Astrocyte (in vitro differentiated cells and primary cell): Measurements from ENCODE around the gene HJURP. TPM values are rescaled to one million over a fixed set of nuclear protein-coding genes. Genes with fewer than 3 reads are reported as not detected.

Experiments
- DNase-seq: peaks from one replicate; pipeline ENCODE4 v3.0.0-alpha.2; 2010; ENCODE audit warnings: low read depth
- FAIRE-seq: peaks from 2 replicates; lab custom pipeline; 2011; peaks lifted over from hg19 to GRCh38; lab: Jason Lieb, UNC
- H2AFZ ChIP-seq: 2 replicates; pipeline ENCODE4 v1.6.0; 2012; ENCODE audit warnings: low read depth, low read length, inconsistent platforms
- H3K27ac ChIP-seq: 2 replicates; pipeline ENCODE4 v1.5.1; 2011; ENCODE audit warnings: low read depth, low read length, inconsistent platforms
- H3K27me3 ChIP-seq: 2 replicates; pipeline ENCODE4 v1.6.0; 2011; ENCODE audit warnings: low read length, inconsistent platforms; ENCODE audit not compliant: insufficient read depth
- H3K36me3 ChIP-seq: 2 replicates; pipeline ENCODE4 v1.5.1; 2011; ENCODE audit warnings: low read length, inconsistent platforms; ENCODE audit not compliant: insufficient read depth
- H3K4me1 ChIP-seq: 2 replicates; pipeline ENCODE4 v1.5.1; 2011; ENCODE audit warnings: low read length, inconsistent platforms; ENCODE audit not compliant: insufficient read depth
- H3K4me2 ChIP-seq: 2 replicates; pipeline ENCODE4 v1.6.0; 2012; ENCODE audit warnings: low read length, inconsistent platforms
- H3K4me3 ChIP-seq: 2 replicates; pipeline ENCODE4 v1.5.1; 2011; ENCODE audit warnings: low read depth, mild to moderate bottlenecking, low read length, inconsistent platforms; ENCODE audit not compliant: insufficient read depth
- H3K79me2 ChIP-seq: 2 replicates; pipeline ENCODE4 v1.6.0; 2012; ENCODE audit warnings: mild to moderate bottlenecking, low read length, inconsistent platforms; ENCODE audit not compliant: insufficient read depth
- H3K9ac ChIP-seq: 2 replicates; pipeline ENCODE4 v1.6.0; 2012; ENCODE audit warnings: mild to moderate bottlenecking, low read length, inconsistent platforms
- H3K9me3 ChIP-seq: 2 replicates; pipeline ENCODE4 v1.5.1; 2012; ENCODE audit warnings: low read depth, mild to moderate bottlenecking, low read length, inconsistent platforms; ENCODE audit not compliant: insufficient read depth
- H4K20me1 ChIP-seq: 2 replicates; pipeline ENCODE4 v1.6.0; 2012; ENCODE audit warnings: low read length, inconsistent platforms; ENCODE audit not compliant: insufficient read depth
- H3K27ac Mint-ChIP-seq: one replicate; pipeline ENCODE4 v1.8.0; 2021; ENCODE audit warnings: mild to moderate bottlenecking, mixed read lengths; ENCODE audit not compliant: unreplicated experiment
- H3K27me3 Mint-ChIP-seq: one replicate; pipeline ENCODE4 v1.8.0; 2021; ENCODE audit warnings: low read depth, mixed read lengths; ENCODE audit not compliant: unreplicated experiment
- H3K36me3 Mint-ChIP-seq: one replicate; pipeline ENCODE4 v1.8.0; 2021; ENCODE audit warnings: low read depth, mixed read lengths; ENCODE audit not compliant: unreplicated experiment
- H3K4me1 Mint-ChIP-seq: one replicate; pipeline ENCODE4 v1.8.0; 2021; ENCODE audit warnings: low read depth, mixed read lengths; ENCODE audit not compliant: unreplicated experiment
- H3K4me3 Mint-ChIP-seq: one replicate; pipeline ENCODE4 v1.8.0; 2021; ENCODE audit warnings: mild to moderate bottlenecking, moderate library complexity, mixed read lengths; ENCODE audit not compliant: unreplicated experiment
- H3K9me3 Mint-ChIP-seq: one replicate; pipeline ENCODE4 v1.8.0; 2021; ENCODE audit warnings: mild to moderate bottlenecking, mixed read lengths; ENCODE audit not compliant: unreplicated experiment
- EZH2 ChIP-seq: IDR thresholded peaks from 2 replicates; pipeline ENCODE4 v1.6.1; 2012; ENCODE audit warnings: mild to moderate bottlenecking, low read length, inconsistent platforms; ENCODE audit not compliant: insufficient read depth
- total RNA-seq: library from RNA; stranded (reverse); gene quantifications from 2 replicates; pipeline ENCODE4 v1.2.1, GENCODE V29; 2021
- TF ChIP-seq, protein P1 (sequence below): IDR thresholded peaks from 2 replicates; pipeline ENCODE4 v1.5.1; 2011; ENCODE audit warnings: low read depth, mild to moderate bottlenecking, inconsistent platforms, low read length, moderate library complexity; ENCODE audit not compliant: insufficient read depth

HJURP gene
- total RNA-seq, 1 donor from 2014 or later, result 5.9 TPM

- Histone ChIP-seq H3K4me1 (peaks cover 4% of the 10 kb centered on the region), H3K4me2 (no peak overlapping the region), H3K9ac (no peak overlapping the region), H3K9me3 (no peaks in the 10 kb centered on the region), H2AFZ (no peak overlapping the region), H3K79me2 (no peaks in the 10 kb centered on the region), H3K4me3 (no peak overlapping the region), H3K27ac (no peak overlapping the region), H3K36me3 (no peaks in the 10 kb centered on the region), H3K27me3 (no peaks in the 10 kb centered on the region), H4K20me1 (no peaks in the 10 kb centered on the region)
- DNase-seq (no peak), FAIRE-seq (no peak)
- Mint-ChIP-seq H3K4me3 (no peak overlapping the region), H3K36me3 (no peaks in the 10 kb centered on the region), H3K27me3 (peaks cover 3% of the 10 kb centered on the region), H3K27ac (no peak overlapping the region), H3K4me1 (peaks cover 8% of the 10 kb centered on the region), H3K9me3 (no peaks in the 10 kb centered on the region)
- no peak for TF ChIP-seq EZH2
- TF ChIP-seq, protein P1, sequence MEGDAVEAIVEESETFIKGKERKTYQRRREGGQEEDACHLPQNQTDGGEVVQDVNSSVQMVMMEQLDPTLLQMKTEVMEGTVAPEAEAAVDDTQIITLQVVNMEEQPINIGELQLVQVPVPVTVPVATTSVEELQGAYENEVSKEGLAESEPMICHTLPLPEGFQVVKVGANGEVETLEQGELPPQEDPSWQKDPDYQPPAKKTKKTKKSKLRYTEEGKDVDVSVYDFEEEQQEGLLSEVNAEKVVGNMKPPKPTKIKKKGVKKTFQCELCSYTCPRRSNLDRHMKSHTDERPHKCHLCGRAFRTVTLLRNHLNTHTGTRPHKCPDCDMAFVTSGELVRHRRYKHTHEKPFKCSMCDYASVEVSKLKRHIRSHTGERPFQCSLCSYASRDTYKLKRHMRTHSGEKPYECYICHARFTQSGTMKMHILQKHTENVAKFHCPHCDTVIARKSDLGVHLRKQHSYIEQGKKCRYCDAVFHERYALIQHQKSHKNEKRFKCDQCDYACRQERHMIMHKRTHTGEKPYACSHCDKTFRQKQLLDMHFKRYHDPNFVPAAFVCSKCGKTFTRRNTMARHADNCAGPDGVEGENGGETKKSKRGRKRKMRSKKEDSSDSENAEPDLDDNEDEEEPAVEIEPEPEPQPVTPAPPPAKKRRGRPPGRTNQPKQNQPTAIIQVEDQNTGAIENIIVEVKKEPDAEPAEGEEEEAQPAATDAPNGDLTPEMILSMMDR, result no peak
Measured at GRCh38 chr2:233829193-233830110, 24.9 kb downstream of the HJURP start.

DNA sequence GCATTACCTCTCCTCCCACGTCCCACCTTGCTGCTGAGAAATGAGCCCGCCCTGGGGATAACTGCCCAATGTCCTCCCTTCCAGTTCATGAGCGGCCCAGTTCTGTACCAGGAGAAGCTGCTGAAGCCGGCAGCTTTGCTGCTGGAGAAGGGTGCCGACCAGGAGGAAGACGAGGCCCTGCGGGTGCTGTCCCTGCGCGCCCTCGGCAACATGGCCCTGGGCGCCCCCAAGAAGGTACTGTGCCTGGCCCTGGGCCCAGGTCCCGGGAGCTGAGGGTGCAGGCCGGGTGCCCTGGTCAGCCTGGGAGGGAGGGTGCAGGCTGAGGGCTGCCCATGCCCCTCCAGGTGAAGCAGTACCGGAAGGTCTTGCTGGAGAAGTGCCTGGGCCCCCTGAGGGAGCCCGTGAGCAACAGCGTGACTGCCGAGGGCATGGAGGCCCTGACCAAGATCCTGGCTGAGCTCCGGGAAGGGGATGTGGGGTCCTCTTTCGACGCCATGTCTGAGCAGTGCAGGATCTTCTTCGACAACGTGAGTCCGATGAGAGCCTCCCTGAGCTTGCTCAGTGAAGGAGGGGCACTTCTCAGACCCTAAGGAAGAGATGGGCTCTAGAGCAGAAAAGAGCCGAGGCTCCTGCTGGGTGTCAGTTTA, 25.7 kb downstream of the HJURP start:
- Histone ChIP-seq H3K4me2 (no peak overlapping the region), H3K27me3 (no peaks in the 10 kb centered on the region), H3K79me2 (no peaks in the 10 kb centered on the region), H3K36me3 (no peaks in the 10 kb centered on the region), H3K4me1 (peaks cover 4% of the 10 kb centered on the region), H2AFZ (no peak overlapping the region), H4K20me1 (no peaks in the 10 kb centered on the region), H3K9ac (no peak overlapping the region), H3K4me3 (no peak overlapping the region), H3K27ac (no peak overlapping the region), H3K9me3 (no peaks in the 10 kb centered on the region)
- H3K9me3 Mint-ChIP-seq, result no peaks in the 10 kb centered on the region
- H3K36me3 Mint-ChIP-seq, result no peaks in the 10 kb centered on the region
- H3K27me3 Mint-ChIP-seq, result peaks cover 3% of the 10 kb centered on the region
- TF ChIP-seq, protein P1, result no peak
- TF ChIP-seq EZH2, result no peak
- H3K4me3 Mint-ChIP-seq, result no peak overlapping the region
- no peak overlapping the region for H3K27ac Mint-ChIP-seq
- FAIRE-seq (no peak), DNase-seq (no peak)
- H3K4me1 Mint-ChIP-seq, result peaks cover 8% of the 10 kb centered on the region
